ENCODE measurements around the gene RBPMS2.

DNA sequence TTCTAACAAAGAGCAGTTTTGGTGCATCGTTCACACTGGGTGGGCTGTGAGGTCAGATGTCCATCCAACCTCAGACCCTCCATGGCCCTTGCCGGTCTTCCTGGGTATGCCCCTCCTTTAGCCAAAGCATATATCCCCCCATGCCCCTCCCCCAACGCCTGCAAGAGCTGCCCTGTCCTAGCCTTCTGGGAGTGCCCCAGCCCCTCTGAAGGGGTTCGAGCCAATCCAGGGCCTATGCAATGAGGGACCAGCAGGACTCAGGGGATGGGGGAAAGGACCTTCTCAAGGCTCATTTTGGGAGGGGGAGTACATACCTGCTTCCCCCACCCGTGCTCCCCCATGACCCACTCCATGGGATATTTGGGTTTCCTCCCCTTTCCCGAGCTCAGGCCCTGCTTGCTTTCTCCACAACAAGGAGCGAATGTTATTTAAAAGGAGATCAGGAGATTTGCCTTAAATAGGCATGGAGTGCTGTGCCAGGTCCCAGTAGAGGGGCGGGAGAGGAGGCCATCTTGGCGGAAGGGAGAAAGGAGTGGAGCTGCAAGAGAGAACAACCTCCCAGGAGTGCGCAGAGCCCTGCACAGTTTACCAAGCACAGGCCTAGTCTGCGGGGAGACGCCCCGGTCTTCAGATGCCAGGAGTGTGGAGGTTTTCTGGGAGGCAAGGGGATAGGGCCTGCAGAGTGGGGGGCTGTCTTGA is 31.8 kb upstream of the RBPMS2 start:
- TF ChIP-seq, protein P1, sequence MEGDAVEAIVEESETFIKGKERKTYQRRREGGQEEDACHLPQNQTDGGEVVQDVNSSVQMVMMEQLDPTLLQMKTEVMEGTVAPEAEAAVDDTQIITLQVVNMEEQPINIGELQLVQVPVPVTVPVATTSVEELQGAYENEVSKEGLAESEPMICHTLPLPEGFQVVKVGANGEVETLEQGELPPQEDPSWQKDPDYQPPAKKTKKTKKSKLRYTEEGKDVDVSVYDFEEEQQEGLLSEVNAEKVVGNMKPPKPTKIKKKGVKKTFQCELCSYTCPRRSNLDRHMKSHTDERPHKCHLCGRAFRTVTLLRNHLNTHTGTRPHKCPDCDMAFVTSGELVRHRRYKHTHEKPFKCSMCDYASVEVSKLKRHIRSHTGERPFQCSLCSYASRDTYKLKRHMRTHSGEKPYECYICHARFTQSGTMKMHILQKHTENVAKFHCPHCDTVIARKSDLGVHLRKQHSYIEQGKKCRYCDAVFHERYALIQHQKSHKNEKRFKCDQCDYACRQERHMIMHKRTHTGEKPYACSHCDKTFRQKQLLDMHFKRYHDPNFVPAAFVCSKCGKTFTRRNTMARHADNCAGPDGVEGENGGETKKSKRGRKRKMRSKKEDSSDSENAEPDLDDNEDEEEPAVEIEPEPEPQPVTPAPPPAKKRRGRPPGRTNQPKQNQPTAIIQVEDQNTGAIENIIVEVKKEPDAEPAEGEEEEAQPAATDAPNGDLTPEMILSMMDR (IDR thresholded peaks at IDR 0.05): no peak
- TF ChIP-seq POLR2A (IDR thresholded peaks at IDR 0.05): no peak

All from prostate gland (tissue), 2 donors.